Rectal smooth muscle tissue (tissue), 1 donor: Measurements from ENCODE around the gene BBLN.

ENCODE experiments used
- H3K27ac ChIP-seq: one replicate; pipeline ENCODE4 v1.7.0; 2013; ENCODE audit warnings: low read depth, low read length, inconsistent platforms
- H3K27me3 ChIP-seq: one replicate; pipeline ENCODE4 v1.7.0; 2013; ENCODE audit warnings: low read length; ENCODE audit not compliant: control insufficient read depth, insufficient read depth
- H3K36me3 ChIP-seq: one replicate; pipeline ENCODE4 v1.7.0; 2013; ENCODE audit warnings: low read length; ENCODE audit not compliant: control insufficient read depth, insufficient read depth
- H3K4me1 ChIP-seq: one replicate; pipeline ENCODE4 v1.7.0; 2013; ENCODE audit warnings: low read length; ENCODE audit not compliant: control insufficient read depth, insufficient read depth
- H3K4me3 ChIP-seq: one replicate; pipeline ENCODE4 v1.7.0; 2013; ENCODE audit warnings: low read length
- H3K9ac ChIP-seq: one replicate; pipeline ENCODE4 v1.7.0; 2013; ENCODE audit warnings: low read length

BBLN gene

GRCh38 chr9:128163523-128164306 is 3.6 kb downstream of the BBLN start:
- Histone ChIP-seq H3K9ac (no peak overlapping the region), H3K4me3 (no peak overlapping the region), H3K27ac (no peak overlapping the region), H3K27me3 (no peaks in the 10 kb centered on the region), H3K36me3 (peaks cover 30% of the 10 kb centered on the region), H3K4me1 (peaks cover 4% of the 10 kb centered on the region)

GRCh38 chr9:128164307-128164885 is 4.3 kb downstream of the BBLN start:
- H3K27ac ChIP-seq, result no peak overlapping the region
- H3K4me1 ChIP-seq, result peaks cover 4% of the 10 kb centered on the region
- peaks cover 35% of the 10 kb centered on the region for H3K36me3 ChIP-seq
- H3K9ac ChIP-seq, result no peak overlapping the region
- H3K4me3 ChIP-seq, result no peak overlapping the region
- H3K27me3 ChIP-seq, result no peaks in the 10 kb centered on the region

- H3K27ac ChIP-seq, result no peak overlapping the region
- peaks cover 40% of the 10 kb centered on the region for H3K36me3 ChIP-seq
- H3K4me1 ChIP-seq, result no peaks in the 10 kb centered on the region
Observed at GRCh38 chr9:128166169-128166568, 6.1 kb downstream of the BBLN start.

DNA sequence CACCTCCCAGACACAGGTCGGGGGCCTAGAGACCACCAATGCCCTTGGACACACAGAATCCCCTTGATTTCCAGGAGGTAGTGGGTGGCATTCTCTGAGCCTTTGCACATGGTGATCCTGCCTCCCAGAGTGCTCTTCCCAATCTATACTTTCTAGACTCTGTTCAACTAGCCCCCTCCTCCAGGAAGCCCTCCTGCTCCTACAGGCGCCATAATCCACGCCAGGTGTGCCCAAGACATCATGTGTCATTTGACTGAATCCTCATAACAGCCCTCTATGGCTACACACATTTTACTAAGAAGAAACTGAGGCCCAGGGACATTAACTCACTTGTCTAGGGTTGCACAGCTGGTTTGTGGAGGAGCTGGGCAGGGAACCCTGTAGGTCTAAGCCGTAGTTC is 7.1 kb downstream of the BBLN start:
- Histone ChIP-seq H3K9ac (no peak overlapping the region), H3K4me3 (no peak overlapping the region), H3K4me1 (no peaks in the 10 kb centered on the region), H3K27ac (no peak overlapping the region), H3K27me3 (no peaks in the 10 kb centered on the region), H3K36me3 (peaks cover 40% of the 10 kb centered on the region)

More at GRCh38 chr9:128166169-128166568, 6.1 kb downstream of the BBLN start:
- no peak overlapping the region for H3K9ac ChIP-seq
- no peaks in the 10 kb centered on the region for H3K27me3 ChIP-seq
- no peak overlapping the region for H3K4me3 ChIP-seq

GRCh38 chr9:128168731-128169308 is 8.8 kb downstream of the BBLN start:
- Histone ChIP-seq H3K4me1 (no peaks in the 10 kb centered on the region), H3K4me3 (no peak overlapping the region), H3K27ac (no peak overlapping the region), H3K27me3 (no peaks in the 10 kb centered on the region), H3K36me3 (peaks cover 37% of the 10 kb centered on the region), H3K9ac (no peak overlapping the region)

DNA sequence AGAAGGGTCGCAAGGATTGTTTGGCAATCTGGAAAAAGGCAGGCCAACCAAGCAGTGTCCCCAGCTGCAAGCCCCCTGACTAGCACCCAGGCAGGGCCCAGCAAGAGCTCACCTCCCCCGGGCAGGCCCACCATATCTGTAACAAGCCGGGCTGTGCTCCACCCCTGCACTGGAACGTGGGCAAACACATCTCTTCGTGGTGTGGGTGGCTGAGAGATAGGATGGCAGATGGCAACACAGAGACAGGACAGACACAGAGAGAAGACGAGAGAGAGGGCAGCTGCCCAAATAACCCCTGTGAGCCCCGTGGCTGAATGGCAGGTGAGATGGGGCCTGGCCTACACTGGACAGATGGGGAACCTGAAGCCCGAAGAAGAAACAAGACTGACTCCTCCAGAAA is 9.4 kb downstream of the BBLN start:
- H3K4me3 ChIP-seq, result no peak overlapping the region
- H3K36me3 ChIP-seq, result peaks cover 38% of the 10 kb centered on the region
- H3K9ac ChIP-seq, result no peak overlapping the region
- H3K4me1 ChIP-seq, result no peaks in the 10 kb centered on the region
- H3K27ac ChIP-seq, result no peak overlapping the region
- no peaks in the 10 kb centered on the region for H3K27me3 ChIP-seq

GRCh38 chr9:128169925-128170324 is 9.9 kb downstream of the BBLN start:
- Histone ChIP-seq H3K9ac (no peak overlapping the region), H3K36me3 (peaks cover 38% of the 10 kb centered on the region), H3K4me3 (no peak overlapping the region), H3K27me3 (no peaks in the 10 kb centered on the region), H3K4me1 (no peaks in the 10 kb centered on the region), H3K27ac (no peak overlapping the region)

GRCh38 chr9:128174062-128174461 is 14.0 kb downstream of the BBLN start:
- Histone ChIP-seq H3K4me1 (no peaks in the 10 kb centered on the region), H3K36me3 (peaks cover 48% of the 10 kb centered on the region), H3K27ac (no peak overlapping the region), H3K27me3 (no peaks in the 10 kb centered on the region), H3K9ac (no peak overlapping the region), H3K4me3 (no peak overlapping the region)

DNA sequence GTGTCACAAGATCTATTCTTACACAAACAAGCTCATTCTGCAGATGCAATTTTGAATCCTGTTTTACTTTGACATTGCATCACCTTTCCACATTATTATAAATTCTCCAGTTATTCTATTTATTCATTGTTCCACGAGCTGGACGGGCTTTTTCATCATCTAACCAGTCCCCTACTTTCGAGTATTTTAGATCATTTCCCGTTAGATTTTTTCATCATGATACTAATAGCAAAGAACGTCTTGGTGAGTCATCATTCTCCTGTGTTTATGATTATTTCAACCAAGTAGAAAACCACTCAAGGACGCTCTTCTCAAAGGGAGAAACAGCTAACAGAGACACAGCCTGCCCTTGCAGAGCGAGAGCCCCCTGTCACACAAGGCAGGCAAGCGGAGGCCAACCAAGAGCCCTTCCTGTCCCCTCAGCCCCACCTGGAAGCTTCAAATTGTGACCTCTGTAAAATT is 15.1 kb downstream of the BBLN start:
- Histone ChIP-seq H3K4me3 (no peak overlapping the region), H3K27me3 (no peaks in the 10 kb centered on the region), H3K9ac (no peak overlapping the region), H3K4me1 (no peaks in the 10 kb centered on the region), H3K27ac (peak overlapping the region; percentile 36), H3K36me3 (peaks cover 44% of the 10 kb centered on the region)

DNA sequence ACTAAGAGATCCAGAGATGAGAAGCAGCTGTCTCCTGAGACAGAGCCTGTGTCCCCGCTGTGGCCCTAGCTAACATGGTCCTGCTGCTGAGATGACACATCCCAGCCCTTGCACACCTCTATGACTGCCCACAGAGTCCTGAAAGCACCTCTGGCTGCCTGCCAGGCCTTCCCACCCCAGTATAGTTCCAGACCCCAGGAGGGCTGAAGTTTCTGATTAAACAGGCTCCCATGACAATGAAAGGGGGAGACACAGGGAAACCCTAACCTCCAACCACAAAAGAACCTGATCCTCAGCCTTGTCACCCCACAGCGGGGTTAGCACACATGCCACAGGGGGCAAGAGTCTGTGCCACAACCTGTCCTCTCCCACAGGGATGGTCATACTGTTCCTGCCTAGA is 15.7 kb downstream of the BBLN start:
- H3K4me3 ChIP-seq, result no peak overlapping the region
- H3K27me3 ChIP-seq, result no peaks in the 10 kb centered on the region
- H3K4me1 ChIP-seq, result no peaks in the 10 kb centered on the region
- peaks cover 44% of the 10 kb centered on the region for H3K36me3 ChIP-seq
- H3K9ac ChIP-seq, result peak overlapping the region; percentile 4
- H3K27ac ChIP-seq, result peak overlapping the region; percentile 36

- Histone ChIP-seq H3K27ac (no peak overlapping the region), H3K9ac (no peak overlapping the region), H3K27me3 (no peaks in the 10 kb centered on the region), H3K4me3 (no peak overlapping the region), H3K4me1 (no peaks in the 10 kb centered on the region), H3K36me3 (peaks cover 50% of the 10 kb centered on the region)
Observed at GRCh38 chr9:128178806-128179431, 18.9 kb downstream of the BBLN start.

- no peaks in the 10 kb centered on the region for H3K4me1 ChIP-seq
- no peak overlapping the region for H3K4me3 ChIP-seq
- peaks cover 46% of the 10 kb centered on the region for H3K36me3 ChIP-seq
- H3K27ac ChIP-seq, result no peak overlapping the region
- no peak overlapping the region for H3K9ac ChIP-seq
- H3K27me3 ChIP-seq, result no peaks in the 10 kb centered on the region
Observed at GRCh38 chr9:128180001-128180400, 19.9 kb downstream of the BBLN start.
